ENCODE results near the gene TK2. TPM values are rescaled to one million over a fixed set of nuclear protein-coding genes. Genes with fewer than 3 reads are reported as not detected.
A peak's percentile ranks its signal among the peaks of the same experiment; 100 is the strongest.

TK2 gene
- total and polyA plus RNA-seq, 9 of the 15 experiments (the other 6 are each of a cell fraction or from before 2014, with no cell fraction given): 1.1 to 10.2 (median 5.3) TPM

- BruUV-seq (replicated peaks): no TSS peak
- Histone ChIP-seq H3K36me3 (ENCODE audit: control insufficient read depth, insufficient read depth, low read length) (no peaks in the 10 kb centered on the region), H3K27me3 (ENCODE audit: control insufficient read depth in 2 of 2, insufficient read depth in 2 of 2, low read length in 2 of 2) (peaks cover 0 to 6% of the 10 kb centered on the region in 2 experiments; a peak in 2 of 5 replicates), H3K9me1 (ENCODE audit: control insufficient read depth, insufficient read depth, low read length) (peaks cover 4% of the 10 kb centered on the region), H3K4me1 (replicated peaks in 1 of 2; ENCODE audit: control insufficient read depth in 2 of 2, insufficient read depth in 2 of 2, low read length in 2 of 2) (peaks cover 6 to 9% of the 10 kb centered on the region in 2 experiments; a peak in 4 of 5 replicates), H3K4me2 (ENCODE audit: insufficient read depth, low read length) (no peak overlapping the region), H3K9me3 (replicated peaks; ENCODE audit: control insufficient read depth, insufficient read depth, low read depth, low read length) (no peaks in the 10 kb centered on the region), H4K20me1 (replicated peaks; ENCODE audit: control insufficient read depth, insufficient read depth, low read length) (no peaks in the 10 kb centered on the region), H2AFZ (ENCODE audit: low read depth, low read length) (no peak overlapping the region), H3K4me3 (no peak overlapping the region), H3K27ac (ENCODE audit: extremely low read depth, low read depth, low read length) (no peak overlapping the region), H3K9ac (ENCODE audit: insufficient read depth in 1 of 2, low read depth in 2 of 2, low read length in 2 of 2) (no peak overlapping the region), H3K79me2 (ENCODE audit: control insufficient read depth, insufficient read depth, low read length) (no peaks in the 10 kb centered on the region)
- WGBS (ENCODE audit: insufficient coverage, low coverage, missing lambda C conversion rate): 36% methylated on average over 16 of the region's 25 CpGs
- ChIA-PET CTCF (ENCODE audit: low intra/inter-chr PET ratio) (no interaction called here), POLR2A (no interaction called here)
- no peak for DNase-seq (ENCODE audit: extremely low read depth in 1 of 4, low spot score in 3 of 4)
- intact Hi-C loops (cut with micrococcal nuclease): no loop called here
- in situ Hi-C loops (cut with MboI): no loop called here
- ATAC-seq: no peak
- FAIRE-seq: no peak
- TF ChIP-seq, protein P1, sequence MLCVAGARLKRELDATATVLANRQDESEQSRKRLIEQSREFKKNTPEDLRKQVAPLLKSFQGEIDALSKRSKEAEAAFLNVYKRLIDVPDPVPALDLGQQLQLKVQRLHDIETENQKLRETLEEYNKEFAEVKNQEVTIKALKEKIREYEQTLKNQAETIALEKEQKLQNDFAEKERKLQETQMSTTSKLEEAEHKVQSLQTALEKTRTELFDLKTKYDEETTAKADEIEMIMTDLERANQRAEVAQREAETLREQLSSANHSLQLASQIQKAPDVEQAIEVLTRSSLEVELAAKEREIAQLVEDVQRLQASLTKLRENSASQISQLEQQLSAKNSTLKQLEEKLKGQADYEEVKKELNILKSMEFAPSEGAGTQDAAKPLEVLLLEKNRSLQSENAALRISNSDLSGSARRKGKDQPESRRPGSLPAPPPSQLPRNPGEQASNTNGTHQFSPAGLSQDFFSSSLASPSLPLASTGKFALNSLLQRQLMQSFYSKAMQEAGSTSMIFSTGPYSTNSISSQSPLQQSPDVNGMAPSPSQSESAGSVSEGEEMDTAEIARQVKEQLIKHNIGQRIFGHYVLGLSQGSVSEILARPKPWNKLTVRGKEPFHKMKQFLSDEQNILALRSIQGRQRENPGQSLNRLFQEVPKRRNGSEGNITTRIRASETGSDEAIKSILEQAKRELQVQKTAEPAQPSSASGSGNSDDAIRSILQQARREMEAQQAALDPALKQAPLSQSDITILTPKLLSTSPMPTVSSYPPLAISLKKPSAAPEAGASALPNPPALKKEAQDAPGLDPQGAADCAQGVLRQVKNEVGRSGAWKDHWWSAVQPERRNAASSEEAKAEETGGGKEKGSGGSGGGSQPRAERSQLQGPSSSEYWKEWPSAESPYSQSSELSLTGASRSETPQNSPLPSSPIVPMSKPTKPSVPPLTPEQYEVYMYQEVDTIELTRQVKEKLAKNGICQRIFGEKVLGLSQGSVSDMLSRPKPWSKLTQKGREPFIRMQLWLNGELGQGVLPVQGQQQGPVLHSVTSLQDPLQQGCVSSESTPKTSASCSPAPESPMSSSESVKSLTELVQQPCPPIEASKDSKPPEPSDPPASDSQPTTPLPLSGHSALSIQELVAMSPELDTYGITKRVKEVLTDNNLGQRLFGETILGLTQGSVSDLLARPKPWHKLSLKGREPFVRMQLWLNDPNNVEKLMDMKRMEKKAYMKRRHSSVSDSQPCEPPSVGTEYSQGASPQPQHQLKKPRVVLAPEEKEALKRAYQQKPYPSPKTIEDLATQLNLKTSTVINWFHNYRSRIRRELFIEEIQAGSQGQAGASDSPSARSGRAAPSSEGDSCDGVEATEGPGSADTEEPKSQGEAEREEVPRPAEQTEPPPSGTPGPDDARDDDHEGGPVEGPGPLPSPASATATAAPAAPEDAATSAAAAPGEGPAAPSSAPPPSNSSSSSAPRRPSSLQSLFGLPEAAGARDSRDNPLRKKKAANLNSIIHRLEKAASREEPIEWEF (CRISPR knock-in tag; IDR thresholded peaks at IDR 0.05): no peak
- TF ChIP-seq KDM1A (IDR thresholded peaks at IDR 0.05): peak in 1 of 2 experiments; percentile 28; a peak in 1 of 4 replicates
- no peak for TF ChIP-seq KAT2B (IDR thresholded peaks at IDR 0.05; ENCODE audit: low read depth, low read length)
- no peak for TF ChIP-seq GATA2 (CRISPR knock-in tag; IDR thresholded peaks at IDR 0.05)
Measured at GRCh38 chr16:66481081-66481942, 68.6 kb downstream of the TK2 start.
